HepG2 (cell line): ENCODE measurements around the gene MGMT.

Experiments used
- BRF2 ChIP-seq: sonication (generic); formaldehyde crosslinking; IDR thresholded peaks from 2 replicates; pipeline ENCODE4 v1.8.1; 2022; ENCODE audit warnings: mild to moderate bottlenecking, missing genetic modification reagents
- CTCF ChIP-seq: sonication (generic); formaldehyde crosslinking; IDR thresholded peaks from 2 replicates; pipeline ENCODE4 v1.5.0; 2020; ENCODE audit warnings: mild to moderate bottlenecking, missing genetic modification reagents, moderate library complexity
- EZH2 ChIP-seq: conservative IDR thresholded peaks from 2 replicates; pipeline ENCODE4 v1.6.1; 2012; ENCODE audit warnings: mild to moderate bottlenecking, low read depth, low read length, moderate library complexity
- KAT8 ChIP-seq: IDR thresholded peaks from 2 replicates; pipeline ENCODE4 v1.6.1; 2016; ENCODE audit warnings: missing genetic modification reagents, missing compliant biosample characterization
- KLF6 ChIP-seq: IDR thresholded peaks from 2 replicates; pipeline ENCODE4 v1.8.0; 2016; ENCODE audit warnings: missing biosample characterization, missing genetic modification reagents
- ZNF354B ChIP-seq: sonication (generic); formaldehyde crosslinking; IDR thresholded peaks from 2 replicates; pipeline ENCODE4 v1.8.0; 2022; ENCODE audit warnings: mild to moderate bottlenecking, missing genetic modification reagents
- ZNF446 ChIP-seq: sonication (generic); formaldehyde crosslinking; IDR thresholded peaks from 2 replicates; pipeline ENCODE4 v1.5.0; 2020; ENCODE audit warnings: mild to moderate bottlenecking, missing genetic modification reagents
- ZNF703 ChIP-seq: sonication (generic); formaldehyde crosslinking; IDR thresholded peaks from 2 replicates; pipeline ENCODE4 v1.5.1; 2020; ENCODE audit warnings: missing genetic modification reagents, mild to moderate bottlenecking, moderate library complexity, borderline replicate concordance

GRCh38 chr10:129704225-129704624, 237.2 kb downstream of the MGMT start:
- TF ChIP-seq BRF2 (no peak), ZNF703 (CRISPR knock-in tag) (no peak), KLF6 (no peak), EZH2 (no peak), ZNF446 (CRISPR knock-in tag) (no peak), KAT8 (CRISPR knock-in tag) (no peak), CTCF (CRISPR knock-in tag) (no peak), ZNF354B (no peak)
